ENCODE data around the gene CGAS. TPM values are rescaled to one million over a fixed set of nuclear protein-coding genes. Genes with fewer than 3 reads are reported as not detected.

CGAS gene
- total RNA-seq, 1 experiment from 2014 or later = 38.4 TPM

- POLR2A ChIA-PET = no interaction called here
- peaks cover 8% of the 10 kb centered on the region; the same call in 1 of the 2 replicates for H3K4me1 ChIP-seq (ENCODE audit: control insufficient read depth, insufficient read depth, low read length)
- no peak overlapping the region for H3K27ac ChIP-seq (ENCODE audit: low read length)
- intact Hi-C loops (cut with micrococcal nuclease; ENCODE audit: unreplicated experiment) (no loop called here), in situ Hi-C loops (cut with HindIII; ENCODE audit: low pct_unique_long_range_greater_than_20kb, low sequenced_read_pairs) (no loop called here)
- ATAC-seq (no peak), DNase-seq (ENCODE audit: low read depth, low spot score) (no peak)
- H3K4me3 ChIP-seq (ENCODE audit: low read depth in 2 of 2, low read length in 2 of 2) = no peak overlapping the region
- no TSS peak for BruUV-seq (replicated peaks)
- H3K27me3 ChIP-seq (ENCODE audit: control insufficient read depth, insufficient read depth, low read length) = no peaks in the 10 kb centered on the region
- TF ChIP-seq REST (IDR thresholded peaks at IDR 0.05; ENCODE audit: insufficient read depth in 1 of 2, low read depth in 2 of 2, low read length in 1 of 2) = no peak
- H3K9me3 ChIP-seq (ENCODE audit: control insufficient read depth, insufficient read depth, low read depth, low read length) = no peaks in the 10 kb centered on the region
- CTCF ChIA-PET = no interaction called here
- H3K36me3 ChIP-seq (ENCODE audit: control insufficient read depth, insufficient read depth, low read length) = peaks cover 7% of the 10 kb centered on the region; the same call in 1 of the 2 replicates
These were observed 51.4 kb downstream of the CGAS start for GRCh38 chr6:73400656-73401055.

GRCh38 chr6:73395875-73396274 lies 56.2 kb downstream of the CGAS start:
- DNase-seq (ENCODE audit: low read depth, low spot score) (no peak), ATAC-seq (no peak)
- no TSS peak for BruUV-seq (replicated peaks)
- intact Hi-C loops (cut with micrococcal nuclease; ENCODE audit: unreplicated experiment) = no loop called here
- H3K4me3 ChIP-seq (ENCODE audit: low read depth in 2 of 2, low read length in 2 of 2) = peak overlapping the region; percentile 62 to 78
- TF ChIP-seq REST (IDR thresholded peaks at IDR 0.05; ENCODE audit: insufficient read depth in 1 of 2, low read depth in 2 of 2, low read length in 1 of 2) (no peak), SIN3A (IDR thresholded peaks at IDR 0.05; ENCODE audit: borderline replicate concordance, insufficient read depth, low read depth, low read length) (no peak), CTCF (IDR thresholded peaks at IDR 0.05) (no peak), POLR2AphosphoS5 (IDR thresholded peaks at IDR 0.05; ENCODE audit: low read depth, low read length) (no peak), TCF7L2 (IDR thresholded peaks at IDR 0.05; ENCODE audit: low read depth, low read length) (no peak)
- H3K27ac ChIP-seq (ENCODE audit: low read length) = peak overlapping the region; percentile 90
- no peaks in the 10 kb centered on the region for H3K9me3 ChIP-seq (ENCODE audit: control insufficient read depth, insufficient read depth, low read depth, low read length)
- peaks cover 2% of the 10 kb centered on the region; the same call in 1 of the 2 replicates for H3K36me3 ChIP-seq (ENCODE audit: control insufficient read depth, insufficient read depth, low read length)
- POLR2A ChIA-PET = interaction anchor here (0.5 to 1.5 kb wide), 4 partner anchors 11 to 119 kb away, joined by 3 to 4 read pairs (median 4); partner anchors contain the start of gene MTO1
- H3K27me3 ChIP-seq (ENCODE audit: control insufficient read depth, insufficient read depth, low read length) = no peaks in the 10 kb centered on the region
- H3K4me1 ChIP-seq (ENCODE audit: control insufficient read depth, insufficient read depth, low read length) = peaks cover 14% of the 10 kb centered on the region
- CTCF ChIA-PET = interaction anchor here (1.1 kb wide), 1 partner anchor 257 kb away, joined by 3 read pairs; no protein-coding TSS in a partner anchor
- in situ Hi-C loops (cut with HindIII; ENCODE audit: low pct_unique_long_range_greater_than_20kb, low sequenced_read_pairs) = no loop called here
